HG02759 (cell line): ENCODE measurements around the gene IGLL1.
"Not testable (repeated sequence)": the region's sequence is repeated elsewhere in the genome, so short reads cannot be mapped to it uniquely, and the experiment has no call there.

Experiments
- ATAC-seq: cut with Tn5 transposase; IDR thresholded peaks from one replicate; pipeline ENCODE4 v1.9.1; 2021; ENCODE audit warnings: mild to moderate bottlenecking, moderate library complexity; ENCODE audit not compliant: unreplicated experiment

The IGLL1 gene

GRCh38 chr22:23579870-23580575 lies at the start of gene IGLL1:
Gene IGLL1 (minus strand): TSS chr22:23580290. CDS start chr22:23580190, 100 bp downstream.
- ATAC-seq: no peak

GRCh38 chr22:23628056-23628743 lies 48.1 kb upstream of the IGLL1 start:
- ATAC-seq: not testable (repeated sequence)

- ATAC-seq: not testable (repeated sequence)
These were observed 47.4 kb upstream of the IGLL1 start for GRCh38 chr22:23627401-23628055.

DNA sequence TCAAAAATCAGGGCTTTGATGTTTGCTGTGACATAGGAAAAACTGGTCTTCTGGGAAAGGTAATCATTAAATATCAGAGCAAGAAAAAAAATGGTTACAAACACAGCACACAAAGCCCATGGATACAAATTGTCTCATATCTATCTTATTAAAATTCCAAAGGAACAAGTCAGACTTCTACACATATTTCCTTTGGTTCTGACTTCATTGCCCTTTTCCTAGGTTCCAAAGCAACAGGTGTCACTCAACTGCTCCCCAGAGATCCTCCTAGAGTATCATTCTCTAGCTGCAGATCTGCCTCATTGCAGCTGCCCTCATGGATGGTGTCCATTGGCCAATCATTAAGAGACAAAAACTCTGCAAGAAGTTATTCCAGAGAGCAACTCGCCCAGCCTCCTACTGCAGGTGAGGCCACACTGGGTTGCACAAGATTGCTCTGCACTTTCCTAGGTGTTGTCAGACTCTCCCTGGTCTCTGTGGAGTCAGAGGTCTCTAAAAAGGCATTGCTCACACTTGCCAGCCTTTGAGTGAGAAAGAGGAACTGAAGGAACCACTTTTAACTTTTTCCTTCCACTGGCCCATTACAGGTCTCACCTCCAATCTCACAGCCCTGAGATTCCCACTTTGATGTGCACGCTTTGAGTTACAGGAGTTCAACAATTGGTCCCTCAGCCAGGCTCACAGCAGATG lies 46.3 kb upstream of the IGLL1 start:
- no peak for ATAC-seq

DNA sequence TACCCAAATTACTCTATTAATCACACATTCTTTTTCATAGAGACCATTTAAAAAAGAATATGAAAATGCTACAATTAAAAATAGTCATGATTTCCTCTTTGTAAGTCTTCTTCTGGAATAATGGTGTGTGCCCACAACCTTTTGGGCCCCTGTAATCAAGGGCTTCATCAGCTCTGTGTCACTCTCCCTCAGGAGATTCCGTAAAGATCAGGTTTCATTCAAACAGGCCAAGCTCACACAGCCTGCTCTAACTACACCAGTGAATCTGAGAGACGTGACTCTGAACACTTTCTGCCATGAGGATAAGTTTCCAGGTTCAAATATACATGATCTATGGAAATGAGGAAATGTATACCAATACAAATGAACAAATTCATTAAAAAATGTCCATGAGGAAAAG lies 42.5 kb upstream of the IGLL1 start:
- no peak for ATAC-seq

DNA sequence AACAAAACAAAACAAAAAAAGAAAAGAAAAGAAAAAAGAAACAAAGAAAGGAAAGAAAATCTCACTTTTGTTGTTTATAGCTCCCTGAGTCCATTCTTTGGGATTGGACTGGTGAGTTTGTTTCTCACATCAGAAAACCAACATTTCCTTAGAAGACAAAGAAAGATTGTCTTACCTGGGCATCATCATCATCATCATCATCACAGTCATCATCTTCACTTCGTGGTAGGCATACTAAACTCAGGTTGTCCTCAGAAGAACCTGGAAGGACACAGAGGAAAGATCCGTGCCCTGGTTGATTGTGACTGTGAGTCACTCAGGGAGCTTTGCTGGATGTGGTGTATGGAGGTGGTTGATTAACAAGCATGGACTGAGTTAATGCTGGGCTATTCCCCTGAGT lies 41.8 kb upstream of the IGLL1 start:
- not testable (repeated sequence) for ATAC-seq

DNA sequence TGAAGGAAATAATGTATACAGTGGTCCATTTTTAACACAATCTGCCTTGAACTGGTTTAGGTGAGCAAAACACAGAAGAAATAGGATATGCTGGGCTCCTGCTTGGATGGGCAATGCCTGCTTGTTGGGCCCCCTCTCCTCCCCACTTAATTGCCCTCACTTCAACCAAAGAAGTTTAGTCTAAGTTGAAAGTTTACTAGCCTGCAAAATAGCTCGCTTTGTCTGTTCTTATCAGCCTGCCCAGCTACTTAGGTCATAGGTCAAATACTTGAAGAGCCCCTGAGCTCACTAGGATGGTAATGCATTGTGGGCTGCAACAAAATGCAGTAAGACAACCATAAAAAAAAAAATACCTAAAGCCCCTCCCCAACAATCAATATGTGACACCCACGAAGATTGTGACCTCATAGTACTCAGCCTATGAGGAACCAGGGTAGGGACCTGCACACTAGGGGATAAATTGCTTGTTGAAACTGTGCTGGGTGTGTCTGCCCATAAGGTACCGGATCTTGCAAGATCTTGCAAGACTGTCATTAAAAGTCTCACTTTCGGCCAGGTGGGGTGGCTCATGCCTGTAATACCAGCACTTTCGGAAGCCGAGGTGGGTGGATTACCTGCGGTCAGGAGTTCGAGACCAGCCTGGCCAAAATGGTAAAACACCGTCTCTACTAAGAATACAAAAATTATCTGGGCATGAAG lies 41.1 kb upstream of the IGLL1 start:
- no peak for ATAC-seq

- ATAC-seq: no peak
These were observed 33.3 kb upstream of the IGLL1 start for GRCh38 chr22:23613193-23613972.

- no peak for ATAC-seq
These were observed 30.1 kb upstream of the IGLL1 start for GRCh38 chr22:23609983-23610781.

DNA sequence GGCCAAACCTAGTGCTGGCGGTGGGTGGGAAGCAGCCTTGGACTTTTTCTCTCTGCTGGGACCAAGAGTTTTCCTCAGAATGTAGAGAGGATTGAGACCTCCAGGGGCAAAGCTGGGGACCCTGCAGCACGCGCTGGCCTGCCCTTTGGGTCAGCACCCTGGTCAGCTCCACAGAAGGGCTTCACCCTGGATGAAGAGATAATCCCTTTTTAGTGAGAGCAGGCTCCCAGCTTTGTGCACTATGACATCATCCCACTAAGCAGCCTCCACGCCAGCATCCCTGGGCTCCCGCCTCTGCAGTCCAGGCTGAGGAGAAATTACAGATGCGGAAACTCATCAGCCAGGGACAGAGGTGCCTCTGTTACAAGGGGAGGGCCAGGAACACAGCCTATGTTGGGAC lies 28.5 kb upstream of the IGLL1 start:
- ATAC-seq: no peak

GRCh38 chr22:23606204-23607131 lies 26.4 kb upstream of the IGLL1 start:
- ATAC-seq: no peak

- no peak for ATAC-seq
These were observed 25.0 kb upstream of the IGLL1 start for GRCh38 chr22:23604939-23605712.

DNA sequence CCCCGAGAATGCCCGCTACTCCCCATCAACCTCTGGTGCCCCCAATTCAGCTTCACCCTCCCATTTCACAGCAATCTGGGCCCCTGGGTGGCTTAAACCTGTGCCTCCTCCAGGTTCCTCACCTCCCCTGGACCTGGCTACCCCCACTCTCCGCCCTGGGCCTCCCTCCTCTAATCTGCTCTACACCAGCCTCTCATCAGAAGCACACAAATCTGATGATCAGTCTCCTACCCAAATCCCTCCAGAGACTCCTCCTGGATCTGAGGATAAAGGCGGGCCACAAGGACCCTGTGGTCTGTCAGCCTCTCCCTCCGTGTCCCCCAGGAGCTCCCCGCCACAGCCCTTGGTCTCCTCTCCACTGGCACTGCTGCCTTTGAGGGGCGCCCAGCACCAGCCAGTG lies 23.2 kb upstream of the IGLL1 start:
- ATAC-seq: no peak

DNA sequence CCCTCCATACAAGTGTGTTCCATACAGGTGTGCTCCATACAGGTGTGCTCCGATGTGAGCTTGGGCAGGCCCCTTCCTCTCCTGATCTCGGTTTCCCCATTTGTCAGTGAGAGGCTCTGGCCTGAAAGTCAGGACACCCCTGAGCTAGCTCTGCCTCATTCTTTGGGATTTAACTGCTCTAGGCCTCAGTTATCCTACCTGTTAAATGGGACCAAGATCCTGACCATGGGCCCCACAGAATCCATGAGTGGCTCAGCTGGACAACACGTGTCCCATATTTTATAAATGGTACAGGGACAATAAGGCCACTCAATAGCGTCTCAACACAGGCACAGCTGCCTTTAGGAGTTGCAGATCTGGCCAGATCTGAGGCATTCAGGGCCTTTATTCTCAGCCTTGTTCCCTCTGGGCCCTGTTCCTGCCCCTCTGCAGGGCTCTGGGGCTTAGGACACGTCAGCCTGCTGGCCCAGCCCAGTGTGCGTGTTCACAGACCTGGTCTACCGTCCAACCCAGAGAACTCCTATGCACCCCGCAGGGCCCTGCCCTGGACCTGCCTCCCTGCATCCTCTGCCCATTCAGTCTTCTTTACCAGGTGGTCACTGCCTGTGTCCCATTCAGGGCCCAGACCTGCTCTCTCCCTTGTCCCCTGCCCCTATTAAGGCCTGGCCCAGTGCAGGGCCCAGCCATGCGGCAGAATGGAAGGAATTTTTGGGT lies 18.9 kb upstream of the IGLL1 start:
- ATAC-seq: no peak

GRCh38 chr22:23597576-23598268 lies 17.6 kb upstream of the IGLL1 start:
- ATAC-seq: not testable (repeated sequence)

GRCh38 chr22:23595904-23596303 lies 15.8 kb upstream of the IGLL1 start:
- ATAC-seq: not testable (repeated sequence)
